Measurements from ENCODE around the gene BICD2. TPM values are rescaled to one million over a fixed set of nuclear protein-coding genes. Genes with fewer than 3 reads are reported as not detected.

Gene BICD2
- total RNA-seq, 2 donors from 2014 or later = 22.2 to 48.3 TPM

DNA sequence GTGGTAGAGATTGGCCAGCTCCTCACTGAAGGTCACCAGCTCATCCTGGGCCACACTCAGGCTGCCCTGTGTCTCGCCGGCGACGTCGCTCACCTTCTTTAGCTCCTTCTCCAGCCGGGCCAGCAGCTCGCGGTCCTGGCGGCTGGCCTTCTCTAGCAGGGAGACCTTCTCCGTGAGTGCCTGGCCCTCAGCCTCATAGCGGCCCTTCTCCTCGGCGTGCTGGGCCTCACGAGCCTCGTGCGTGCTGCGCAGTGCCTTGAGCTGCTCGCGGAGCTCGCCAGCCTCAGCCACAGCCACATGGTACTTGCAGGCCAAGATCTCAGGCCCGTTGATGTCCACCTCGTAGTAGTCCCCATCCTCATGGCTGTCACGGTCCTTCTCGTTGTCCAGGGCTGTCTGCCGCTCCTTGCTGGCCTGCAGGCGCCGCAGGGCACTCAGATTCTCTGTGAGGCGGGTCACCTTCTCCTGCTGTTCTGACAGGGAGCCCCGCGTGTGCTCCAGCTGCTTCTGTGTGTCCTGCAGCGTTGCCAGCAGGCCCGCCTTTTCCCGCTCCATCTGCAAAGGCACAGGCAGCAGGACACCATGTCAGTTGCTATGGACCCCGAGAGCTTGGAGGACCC is 45.5 kb downstream of the BICD2 start:
- H3K27me3 ChIP-seq (replicated peaks; ENCODE audit: insufficient read depth) = no peaks in the 10 kb centered on the region
- intact Hi-C loops (cut with DNase I) = no loop called here
- whole genome bisulfite sequencing = 92% methylated on average over 34 of the region's 34 CpGs
- no peak for TF ChIP-seq POLR2A (IDR thresholded peaks at IDR 0.05)
- no peak for TF ChIP-seq POLR2AphosphoS5 (IDR thresholded peaks at IDR 0.05)
- TF ChIP-seq, protein P1, sequence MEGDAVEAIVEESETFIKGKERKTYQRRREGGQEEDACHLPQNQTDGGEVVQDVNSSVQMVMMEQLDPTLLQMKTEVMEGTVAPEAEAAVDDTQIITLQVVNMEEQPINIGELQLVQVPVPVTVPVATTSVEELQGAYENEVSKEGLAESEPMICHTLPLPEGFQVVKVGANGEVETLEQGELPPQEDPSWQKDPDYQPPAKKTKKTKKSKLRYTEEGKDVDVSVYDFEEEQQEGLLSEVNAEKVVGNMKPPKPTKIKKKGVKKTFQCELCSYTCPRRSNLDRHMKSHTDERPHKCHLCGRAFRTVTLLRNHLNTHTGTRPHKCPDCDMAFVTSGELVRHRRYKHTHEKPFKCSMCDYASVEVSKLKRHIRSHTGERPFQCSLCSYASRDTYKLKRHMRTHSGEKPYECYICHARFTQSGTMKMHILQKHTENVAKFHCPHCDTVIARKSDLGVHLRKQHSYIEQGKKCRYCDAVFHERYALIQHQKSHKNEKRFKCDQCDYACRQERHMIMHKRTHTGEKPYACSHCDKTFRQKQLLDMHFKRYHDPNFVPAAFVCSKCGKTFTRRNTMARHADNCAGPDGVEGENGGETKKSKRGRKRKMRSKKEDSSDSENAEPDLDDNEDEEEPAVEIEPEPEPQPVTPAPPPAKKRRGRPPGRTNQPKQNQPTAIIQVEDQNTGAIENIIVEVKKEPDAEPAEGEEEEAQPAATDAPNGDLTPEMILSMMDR (IDR thresholded peaks at IDR 0.05) = no peak
- no peak for DNase-seq (ENCODE audit: low spot score)
- no peak overlapping the region for H3K27ac ChIP-seq
- no peaks in the 10 kb centered on the region for H3K4me1 ChIP-seq (replicated peaks)
- H3K9me3 ChIP-seq = no peaks in the 10 kb centered on the region
- H3K4me3 ChIP-seq = no peak overlapping the region
- peaks cover 12 to 30% of the 10 kb centered on the region in 2 donors for H3K36me3 ChIP-seq

DNA sequence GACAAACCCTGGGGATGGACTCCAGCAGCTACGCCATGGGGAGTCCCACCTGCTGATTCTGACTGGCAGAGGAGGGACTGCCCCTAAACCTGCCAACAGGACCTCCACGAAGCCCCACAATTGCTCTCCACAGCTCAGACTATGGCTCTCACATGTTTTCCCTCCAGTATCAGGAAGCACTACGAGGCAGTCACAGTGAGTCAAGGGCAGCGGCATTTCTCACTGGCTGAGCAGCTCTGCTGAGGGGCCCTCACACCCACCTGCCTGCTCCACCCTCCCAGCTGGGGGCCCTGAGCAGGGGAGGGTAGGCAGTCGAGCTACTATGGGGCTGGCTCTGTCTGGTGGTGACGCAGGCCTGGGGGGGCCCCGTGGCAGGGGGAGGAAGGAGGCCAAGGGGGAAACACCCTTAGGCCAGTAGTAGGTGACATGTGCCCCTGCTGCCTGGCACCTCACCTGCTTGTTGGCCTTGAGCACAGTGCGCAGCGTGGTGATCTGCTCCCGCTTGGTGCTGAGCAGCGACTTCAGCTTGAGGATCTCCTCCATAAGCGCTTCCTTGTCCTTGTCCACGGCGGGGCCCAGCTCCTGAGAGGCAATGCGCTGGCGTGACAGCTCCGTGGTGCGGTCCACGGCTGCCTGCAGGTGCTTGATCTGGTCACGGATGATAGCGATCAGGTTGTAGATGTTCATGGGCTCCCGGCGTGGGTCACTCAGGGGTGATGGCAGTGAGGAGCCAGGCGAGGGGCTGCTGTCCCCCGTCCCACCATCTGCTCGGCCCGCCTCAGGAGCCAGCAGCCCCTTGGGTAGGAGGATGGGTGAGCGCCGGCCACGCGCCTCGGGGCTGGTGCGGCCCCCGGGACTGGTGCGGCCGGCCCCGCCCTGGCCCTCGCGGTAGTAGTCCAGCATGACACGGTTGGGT is 46.3 kb downstream of the BICD2 start:
- intact Hi-C loops (cut with DNase I) = no loop called here
- Histone ChIP-seq H3K27ac (no peak overlapping the region), H3K4me1 (replicated peaks) (no peaks in the 10 kb centered on the region), H3K9me3 (no peaks in the 10 kb centered on the region), H3K4me3 (no peak overlapping the region), H3K27me3 (replicated peaks; ENCODE audit: insufficient read depth) (no peaks in the 10 kb centered on the region), H3K36me3 (peaks cover 12 to 30% of the 10 kb centered on the region in 2 donors)
- no peak for DNase-seq (ENCODE audit: low spot score)
- WGBS = 92% methylated on average over 33 of the region's 40 CpGs
- TF ChIP-seq POLR2A (IDR thresholded peaks at IDR 0.05) (no peak), POLR2AphosphoS5 (IDR thresholded peaks at IDR 0.05) (no peak)
- TF ChIP-seq, protein P1 (IDR thresholded peaks at IDR 0.05) = no peak

DNA sequence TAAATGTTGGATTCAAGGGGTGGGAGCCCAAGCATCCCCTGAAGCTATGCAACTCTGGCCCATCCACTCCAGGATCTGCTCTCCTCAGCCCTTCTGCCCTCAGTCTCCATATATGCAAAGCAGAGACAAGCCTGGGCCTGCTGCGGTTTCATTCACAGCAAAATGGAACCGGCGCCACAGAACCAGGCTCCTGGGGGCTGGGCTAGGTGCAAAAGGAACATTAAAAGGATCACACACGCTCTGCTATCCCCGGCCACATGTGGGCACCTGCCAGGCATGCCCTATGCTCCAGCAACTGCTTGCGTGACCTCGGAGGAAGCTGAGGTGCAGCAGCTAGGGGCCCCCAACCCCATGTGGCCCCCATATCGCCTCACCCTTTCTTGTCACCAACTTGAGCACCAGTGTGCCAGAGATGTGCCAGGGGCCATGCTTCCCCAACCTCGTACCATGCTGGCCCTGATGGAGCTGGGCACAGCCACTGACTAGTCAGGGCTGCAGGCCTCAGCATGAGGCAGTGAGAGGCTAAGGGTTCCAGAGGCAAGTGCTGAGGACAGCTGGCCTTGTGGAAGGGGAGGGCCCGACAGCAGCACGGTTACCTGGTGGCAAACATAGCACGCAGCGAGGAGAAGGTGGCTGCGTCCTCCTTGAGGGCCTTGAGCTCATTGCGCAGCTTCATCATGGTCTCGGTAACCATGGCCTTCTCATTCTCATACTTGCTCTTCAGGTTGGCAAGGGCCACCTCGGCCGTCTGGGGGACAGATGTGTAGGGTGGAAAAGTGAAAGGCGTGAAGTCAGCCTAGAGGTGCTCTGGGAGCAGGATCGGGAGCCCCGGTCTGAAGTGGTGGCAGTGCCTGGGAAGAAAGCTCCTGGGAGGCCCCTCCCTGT is 47.2 kb downstream of the BICD2 start:
- H3K4me3 ChIP-seq = no peak overlapping the region
- no peaks in the 10 kb centered on the region for H3K9me3 ChIP-seq
- H3K36me3 ChIP-seq = peaks cover 12 to 30% of the 10 kb centered on the region in 2 donors
- H3K27me3 ChIP-seq (replicated peaks; ENCODE audit: insufficient read depth) = no peaks in the 10 kb centered on the region
- no peak overlapping the region for H3K27ac ChIP-seq
- no peak for DNase-seq (ENCODE audit: low spot score)
- 82% methylated on average over 20 of the region's 21 CpGs for WGBS
- H3K4me1 ChIP-seq (replicated peaks) = no peaks in the 10 kb centered on the region
- TF ChIP-seq POLR2A (IDR thresholded peaks at IDR 0.05) (no peak), POLR2AphosphoS5 (IDR thresholded peaks at IDR 0.05) (no peak)
- TF ChIP-seq, protein P1 (IDR thresholded peaks at IDR 0.05) = no peak
- intact Hi-C loops (cut with DNase I) = loop anchor here (1.0 kb wide), 1 partner anchor 73 kb away; no protein-coding TSS in a partner anchor

DNA sequence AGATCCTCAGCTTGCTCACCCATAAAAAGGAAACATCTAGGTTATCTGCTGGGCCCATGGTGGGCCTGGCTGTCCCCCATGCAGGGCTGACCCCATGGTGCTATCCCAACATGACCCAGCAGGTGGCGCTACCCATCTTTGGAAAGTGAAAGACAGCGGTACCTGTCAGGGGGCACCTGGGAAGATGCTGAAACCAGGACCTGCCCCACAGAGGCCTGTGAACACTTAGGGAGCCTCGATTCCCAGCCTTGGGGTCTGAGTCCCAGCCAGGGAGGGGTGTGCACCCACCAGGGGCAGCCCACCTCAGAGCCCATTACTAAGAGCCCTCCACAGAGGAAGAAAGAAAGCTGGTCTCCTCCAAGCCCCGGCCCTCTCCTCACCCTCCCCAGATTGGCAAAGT is 48.1 kb downstream of the BICD2 start:
- intact Hi-C loops (cut with DNase I) = no loop called here
- H3K4me1 ChIP-seq (replicated peaks) = no peaks in the 10 kb centered on the region
- 34% methylated on average over 4 of the region's 4 CpGs for WGBS
- H3K27ac ChIP-seq = no peak overlapping the region
- no peaks in the 10 kb centered on the region for H3K9me3 ChIP-seq
- TF ChIP-seq POLR2AphosphoS5 (IDR thresholded peaks at IDR 0.05) = peak; percentile 17
- TF ChIP-seq, protein P1 (IDR thresholded peaks at IDR 0.05) = peak; percentile 88 to 93 (median 90)
- no peak for TF ChIP-seq POLR2A (IDR thresholded peaks at IDR 0.05)
- peak; percentile 53 for DNase-seq (ENCODE audit: low spot score)
- no peaks in the 10 kb centered on the region for H3K27me3 ChIP-seq (replicated peaks; ENCODE audit: insufficient read depth)
- H3K36me3 ChIP-seq = peaks cover 12 to 30% of the 10 kb centered on the region in 2 donors
- no peak overlapping the region for H3K4me3 ChIP-seq

All from prostate gland (tissue), 2 donors.